ENCODE measurements around the gene HIVEP2. TPM values are rescaled to one million over a fixed set of nuclear protein-coding genes. Genes with fewer than 3 reads are reported as not detected.

Gene HIVEP2
- total RNA-seq, 1 experiment from 2014 or later: 8.3 TPM

DNA sequence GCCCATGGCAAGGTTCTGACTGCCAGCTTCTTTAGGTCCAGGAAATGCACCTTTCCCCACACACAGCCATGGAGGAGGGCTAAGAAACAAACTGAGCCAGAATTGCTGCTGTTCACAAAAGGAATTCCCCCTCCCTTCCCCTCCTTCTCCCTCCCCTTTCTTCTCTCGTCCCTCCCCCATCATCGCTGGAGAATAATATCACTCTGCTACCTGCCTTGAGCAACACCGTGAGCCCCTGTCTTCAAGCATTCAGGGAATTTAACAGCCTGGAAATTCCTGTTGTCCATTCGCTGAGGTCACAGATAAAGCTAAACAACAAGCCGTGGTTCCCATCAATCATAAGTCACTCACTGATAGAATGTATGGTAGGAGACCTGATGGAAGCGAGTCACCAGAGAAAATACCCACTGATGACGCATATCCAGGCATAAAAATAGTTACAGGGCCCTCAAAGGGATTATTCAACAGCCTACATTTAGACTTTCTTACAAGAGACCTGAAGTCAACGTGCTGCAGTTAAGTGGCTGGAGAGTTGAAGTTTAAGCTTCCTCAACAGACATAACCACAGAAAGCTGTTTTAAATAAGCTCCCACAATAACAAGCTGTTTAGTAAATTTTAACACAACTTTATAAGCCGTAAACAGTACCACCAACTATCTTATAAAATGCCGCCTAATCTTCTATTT, 59.7 kb downstream of the HIVEP2 start:
- DNase-seq (ENCODE audit: low read depth in 1 of 2, low spot score in 2 of 2): peak; percentile 76 to 91
- Histone ChIP-seq H3K4me1 (replicated peaks) (peaks cover 45% of the 10 kb centered on the region), H3K27ac (peak overlapping the region; percentile 66), H3K36me3 (no peaks in the 10 kb centered on the region), H3K4me3 (peak overlapping the region; percentile 32), H3K27me3 (replicated peaks) (no peaks in the 10 kb centered on the region), H3K9me3 (replicated peaks) (no peaks in the 10 kb centered on the region)

DNA sequence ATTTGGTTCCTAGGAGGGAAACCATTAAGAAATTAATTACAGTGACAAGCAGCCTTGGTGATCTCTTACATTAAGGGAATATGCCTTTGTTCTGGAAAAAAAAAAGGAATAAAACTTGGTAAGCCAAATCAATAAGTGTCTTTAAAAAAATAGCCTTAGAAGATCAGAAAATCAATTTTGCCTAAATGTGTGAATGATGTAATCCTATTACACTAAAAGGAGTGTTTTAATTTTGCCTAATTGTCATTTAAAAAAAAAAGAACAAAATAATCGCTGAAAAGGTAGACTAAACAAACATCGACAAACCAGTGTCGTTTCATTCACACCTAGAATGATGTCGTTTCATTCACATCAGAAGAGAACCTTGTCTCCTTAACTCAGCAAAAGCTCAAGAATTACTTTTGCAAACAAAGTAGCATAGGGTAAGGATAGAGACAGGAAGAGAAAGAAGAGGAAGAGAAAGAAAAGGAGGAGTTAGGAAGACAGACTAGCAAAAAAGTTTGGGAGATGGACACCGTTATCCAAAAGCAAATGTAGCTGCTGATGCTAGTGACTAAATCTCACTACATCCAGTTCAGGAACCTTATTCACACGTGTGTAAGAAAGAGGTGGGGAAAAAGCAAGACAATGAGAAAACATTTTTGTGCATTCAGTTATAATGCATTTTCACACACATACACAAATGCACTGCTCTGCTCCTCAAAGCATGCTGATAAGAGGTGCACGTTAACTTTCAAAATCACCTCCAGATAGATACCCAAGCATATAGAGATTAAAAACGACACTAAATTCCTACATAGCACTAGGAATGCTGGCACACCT, 60.6 kb downstream of the HIVEP2 start:
- H3K27ac ChIP-seq: peak overlapping the region; percentile 66
- H3K4me1 ChIP-seq (replicated peaks): peaks cover 45% of the 10 kb centered on the region
- DNase-seq (ENCODE audit: low read depth in 1 of 2, low spot score in 2 of 2): peak in 1 of 2 experiments; percentile 26

GRCh38 chr6:142883011-142883410, 62.0 kb downstream of the HIVEP2 start:
- Histone ChIP-seq H3K27me3 (replicated peaks) (no peaks in the 10 kb centered on the region), H3K9me3 (replicated peaks) (no peaks in the 10 kb centered on the region), H3K27ac (no peak overlapping the region), H3K36me3 (no peaks in the 10 kb centered on the region), H3K4me3 (no peak overlapping the region), H3K4me1 (replicated peaks) (peaks cover 45% of the 10 kb centered on the region)
- DNase-seq (ENCODE audit: low read depth in 1 of 2, low spot score in 2 of 2): peak in 1 of 2 experiments; percentile 25

More for the DNA sequence above, 60.6 kb downstream of the HIVEP2 start:
- no peaks in the 10 kb centered on the region for H3K27me3 ChIP-seq (replicated peaks)
- H3K4me3 ChIP-seq: peak overlapping the region; percentile 32
- H3K9me3 ChIP-seq (replicated peaks): no peaks in the 10 kb centered on the region
- H3K36me3 ChIP-seq: no peaks in the 10 kb centered on the region

GRCh38 chr6:142881761-142882160, 63.2 kb downstream of the HIVEP2 start:
- H3K27me3 ChIP-seq (replicated peaks): no peaks in the 10 kb centered on the region
- no peak for DNase-seq (ENCODE audit: low read depth in 1 of 2, low spot score in 2 of 2)
- no peak overlapping the region for H3K4me3 ChIP-seq
- H3K36me3 ChIP-seq: no peaks in the 10 kb centered on the region
- no peak overlapping the region for H3K27ac ChIP-seq
- H3K9me3 ChIP-seq (replicated peaks): no peaks in the 10 kb centered on the region
- peaks cover 37% of the 10 kb centered on the region for H3K4me1 ChIP-seq (replicated peaks)

DNA sequence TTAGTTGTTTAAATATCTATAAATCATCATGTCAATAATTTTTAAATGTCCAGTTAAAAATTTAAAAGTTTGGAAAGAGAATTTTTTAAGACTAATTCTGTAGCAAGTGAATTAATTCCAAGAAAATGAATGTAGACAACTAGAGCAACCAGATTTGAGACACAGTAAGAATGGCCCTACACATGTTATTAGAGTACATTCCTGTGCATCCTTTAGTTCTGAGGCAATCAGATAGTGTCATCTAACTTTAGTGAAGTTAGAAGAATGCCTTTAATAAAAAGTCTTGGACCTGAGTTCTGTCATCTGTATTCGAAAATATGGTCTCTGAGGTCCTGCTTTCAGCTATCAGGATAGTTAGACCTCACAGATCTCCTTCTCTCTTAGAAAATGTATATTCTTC, 63.7 kb downstream of the HIVEP2 start:
- Histone ChIP-seq H3K4me3 (no peak overlapping the region), H3K27me3 (replicated peaks) (no peaks in the 10 kb centered on the region), H3K4me1 (replicated peaks) (peaks cover 33% of the 10 kb centered on the region), H3K9me3 (replicated peaks) (no peaks in the 10 kb centered on the region), H3K36me3 (no peaks in the 10 kb centered on the region), H3K27ac (no peak overlapping the region)
- no peak for DNase-seq (ENCODE audit: low read depth in 1 of 2, low spot score in 2 of 2)

GRCh38 chr6:142880201-142880600, 64.8 kb downstream of the HIVEP2 start:
- no peak overlapping the region for H3K4me3 ChIP-seq
- H3K27ac ChIP-seq: no peak overlapping the region
- H3K36me3 ChIP-seq: no peaks in the 10 kb centered on the region
- peaks cover 27% of the 10 kb centered on the region for H3K4me1 ChIP-seq (replicated peaks)
- no peaks in the 10 kb centered on the region for H3K27me3 ChIP-seq (replicated peaks)
- DNase-seq (ENCODE audit: low read depth in 1 of 2, low spot score in 2 of 2): no peak
- H3K9me3 ChIP-seq (replicated peaks): no peaks in the 10 kb centered on the region

DNA sequence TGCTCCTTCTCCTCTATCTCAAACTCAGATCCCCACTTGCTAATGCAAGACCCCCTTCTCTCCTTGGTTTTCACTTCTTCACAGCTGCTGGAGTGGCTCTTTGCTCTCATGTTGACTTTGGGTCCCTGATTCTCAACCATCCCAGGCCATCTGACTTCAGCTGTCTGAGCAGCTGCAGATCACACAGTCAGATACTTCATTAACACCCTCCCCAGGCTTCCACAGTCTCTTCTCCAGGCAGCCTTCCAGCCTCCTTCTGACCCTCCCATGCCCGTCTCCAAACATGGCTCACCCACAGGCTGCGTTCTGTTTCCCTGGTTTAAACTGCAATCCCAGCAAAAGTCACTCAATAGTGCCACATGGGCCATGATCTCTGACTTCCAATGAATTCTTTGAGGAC, 65.4 kb downstream of the HIVEP2 start:
- no peak for DNase-seq (ENCODE audit: low read depth in 1 of 2, low spot score in 2 of 2)
- H3K4me1 ChIP-seq (replicated peaks): peaks cover 20% of the 10 kb centered on the region
- no peak overlapping the region for H3K27ac ChIP-seq
- H3K27me3 ChIP-seq (replicated peaks): no peaks in the 10 kb centered on the region
- H3K4me3 ChIP-seq: no peak overlapping the region
- no peaks in the 10 kb centered on the region for H3K36me3 ChIP-seq
- no peaks in the 10 kb centered on the region for H3K9me3 ChIP-seq (replicated peaks)

DNA sequence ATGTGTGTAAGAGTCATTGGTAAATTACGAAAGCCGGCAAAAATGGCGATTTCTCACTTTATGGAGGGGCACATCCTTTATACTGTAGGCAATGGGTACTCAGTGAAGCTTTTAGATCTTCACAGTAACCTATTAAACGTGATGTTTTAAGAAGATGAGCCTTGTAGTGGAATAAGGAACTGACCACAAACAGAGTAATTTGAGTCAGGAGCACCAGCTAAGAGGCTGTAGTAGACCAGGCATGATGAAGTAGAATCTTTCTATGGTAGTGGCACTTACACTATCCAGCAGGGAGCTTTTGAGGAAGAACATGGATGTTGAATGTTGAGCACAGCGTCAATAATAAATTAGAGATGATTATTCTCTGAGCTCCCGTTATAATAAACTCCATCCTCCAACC, 65.9 kb downstream of the HIVEP2 start:
- H3K36me3 ChIP-seq: no peaks in the 10 kb centered on the region
- H3K27ac ChIP-seq: no peak overlapping the region
- no peaks in the 10 kb centered on the region for H3K27me3 ChIP-seq (replicated peaks)
- peaks cover 16% of the 10 kb centered on the region for H3K4me1 ChIP-seq (replicated peaks)
- no peak overlapping the region for H3K4me3 ChIP-seq
- no peaks in the 10 kb centered on the region for H3K9me3 ChIP-seq (replicated peaks)
- DNase-seq (ENCODE audit: low read depth in 1 of 2, low spot score in 2 of 2): no peak

- H3K9me3 ChIP-seq (replicated peaks): no peaks in the 10 kb centered on the region
- DNase-seq (ENCODE audit: low read depth in 1 of 2, low spot score in 2 of 2): no peak
- H3K4me1 ChIP-seq (replicated peaks): peaks cover 9% of the 10 kb centered on the region
- no peaks in the 10 kb centered on the region for H3K27me3 ChIP-seq (replicated peaks)
- H3K36me3 ChIP-seq: no peaks in the 10 kb centered on the region
- no peak overlapping the region for H3K27ac ChIP-seq
- no peak overlapping the region for H3K4me3 ChIP-seq
These were observed 66.6 kb downstream of the HIVEP2 start for GRCh38 chr6:142878407-142878806.

DNA sequence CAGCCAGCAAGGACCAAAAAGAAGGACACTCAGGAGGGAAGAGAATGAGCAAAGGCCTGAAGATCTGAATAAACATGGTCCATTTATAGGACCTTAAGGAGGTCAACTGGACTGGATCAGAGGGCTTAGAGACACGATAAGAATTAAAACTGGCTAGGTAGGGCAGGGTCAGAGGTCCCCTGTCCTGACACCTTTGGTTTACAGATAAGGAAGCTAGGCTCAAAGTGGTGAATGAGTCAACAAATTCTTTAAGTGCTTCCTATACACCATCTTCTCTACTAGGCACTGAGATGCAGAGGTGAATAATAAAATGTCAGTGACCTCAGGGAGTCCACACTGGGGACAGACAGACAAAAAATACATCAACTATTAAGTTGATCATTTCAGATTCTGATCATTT, 70.3 kb downstream of the HIVEP2 start:
- no peaks in the 10 kb centered on the region for H3K27me3 ChIP-seq (replicated peaks)
- H3K27ac ChIP-seq: no peak overlapping the region
- H3K9me3 ChIP-seq (replicated peaks): no peaks in the 10 kb centered on the region
- DNase-seq (ENCODE audit: low read depth in 1 of 2, low spot score in 2 of 2): no peak
- no peaks in the 10 kb centered on the region for H3K36me3 ChIP-seq
- no peak overlapping the region for H3K4me3 ChIP-seq
- peaks cover 10% of the 10 kb centered on the region for H3K4me1 ChIP-seq (replicated peaks)

- Histone ChIP-seq H3K27me3 (replicated peaks) (no peaks in the 10 kb centered on the region), H3K9me3 (replicated peaks) (no peaks in the 10 kb centered on the region), H3K4me1 (replicated peaks) (peaks cover 10% of the 10 kb centered on the region), H3K36me3 (no peaks in the 10 kb centered on the region), H3K4me3 (no peak overlapping the region), H3K27ac (peak overlapping the region; percentile 35; the same call in 1 of the 2 replicates)
- no peak for DNase-seq (ENCODE audit: low read depth in 1 of 2, low spot score in 2 of 2)
These were observed 72.6 kb downstream of the HIVEP2 start for GRCh38 chr6:142872376-142872775.

DNA sequence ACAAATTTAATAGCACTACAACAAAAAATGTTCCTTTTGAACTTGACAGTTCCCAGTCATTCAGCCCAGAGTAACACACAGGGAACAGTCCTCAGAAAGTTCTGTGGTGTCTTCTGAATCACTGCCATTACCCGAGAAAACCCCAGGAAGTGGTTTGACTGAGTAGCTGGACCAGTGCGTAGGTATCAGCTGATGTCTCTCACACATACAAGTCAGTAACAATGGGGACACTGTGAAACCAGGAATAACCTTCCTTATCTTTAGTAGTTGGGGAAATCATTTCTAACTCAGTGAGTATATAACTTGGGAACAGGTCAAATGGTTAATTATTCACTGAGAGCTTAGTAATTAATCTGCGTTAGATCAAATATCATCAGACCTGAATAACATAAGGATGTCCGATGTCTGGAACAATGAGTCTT, 73.1 kb downstream of the HIVEP2 start:
- peaks cover 10% of the 10 kb centered on the region for H3K4me1 ChIP-seq (replicated peaks)
- H3K27me3 ChIP-seq (replicated peaks): no peaks in the 10 kb centered on the region
- H3K27ac ChIP-seq: peak overlapping the region; percentile 35; the same call in 1 of the 2 replicates
- peak; percentile 53 to 55 for DNase-seq (ENCODE audit: low read depth in 1 of 2, low spot score in 2 of 2)
- H3K4me3 ChIP-seq: no peak overlapping the region
- H3K9me3 ChIP-seq (replicated peaks): no peaks in the 10 kb centered on the region
- no peaks in the 10 kb centered on the region for H3K36me3 ChIP-seq

- Histone ChIP-seq H3K27ac (no peak overlapping the region), H3K9me3 (replicated peaks) (no peaks in the 10 kb centered on the region), H3K4me3 (no peak overlapping the region), H3K4me1 (replicated peaks) (peaks cover 10% of the 10 kb centered on the region), H3K36me3 (no peaks in the 10 kb centered on the region), H3K27me3 (replicated peaks) (no peaks in the 10 kb centered on the region)
- DNase-seq (ENCODE audit: low read depth in 1 of 2, low spot score in 2 of 2): no peak
These were observed 74.1 kb downstream of the HIVEP2 start for GRCh38 chr6:142870787-142871415.

DNA sequence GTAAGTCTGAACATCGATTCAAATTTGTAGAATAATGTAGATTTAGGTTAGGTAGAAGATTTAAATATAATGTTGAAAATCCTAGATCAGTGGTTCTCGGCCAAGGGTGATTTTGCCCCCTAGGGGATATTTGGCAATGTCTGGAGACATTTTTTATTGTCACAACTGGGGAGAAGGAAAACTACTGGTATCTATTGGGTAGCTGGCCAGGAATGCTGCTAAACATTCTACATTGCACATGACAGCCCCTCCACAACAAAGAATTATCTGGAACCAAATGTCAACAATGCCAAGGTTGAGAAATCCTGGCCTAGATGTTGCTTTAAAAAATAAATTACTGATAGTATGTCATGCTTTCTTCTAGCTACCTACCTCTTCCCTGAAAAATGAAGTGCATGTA, 76.1 kb downstream of the HIVEP2 start:
- Histone ChIP-seq H3K4me3 (no peak overlapping the region), H3K36me3 (no peaks in the 10 kb centered on the region), H3K27me3 (replicated peaks) (no peaks in the 10 kb centered on the region), H3K27ac (no peak overlapping the region), H3K4me1 (replicated peaks) (peaks cover 18% of the 10 kb centered on the region), H3K9me3 (replicated peaks) (no peaks in the 10 kb centered on the region)
- no peak for DNase-seq (ENCODE audit: low read depth in 1 of 2, low spot score in 2 of 2)
